GM19397 (cell line): Measurements from ENCODE around the gene UNC50.
"Not testable (repeated sequence)": the region's sequence is repeated elsewhere in the genome, so short reads cannot be mapped to it uniquely, and the experiment has no call there.

Source experiments
- ATAC-seq: cut with Tn5 transposase; IDR thresholded peaks from one replicate; pipeline ENCODE4 v1.9.1; 2021; ENCODE audit warnings: mild to moderate bottlenecking, moderate library complexity; ENCODE audit not compliant: unreplicated experiment

Gene UNC50

GRCh38 chr2:98573426-98573825, 35.0 kb upstream of the UNC50 start:
- ATAC-seq, result no peak

- no peak for ATAC-seq
Measured at GRCh38 chr2:98576666-98577312, 31.6 kb upstream of the UNC50 start.

GRCh38 chr2:98577313-98577712, 31.1 kb upstream of the UNC50 start:
- ATAC-seq, result no peak

- ATAC-seq, result no peak
Measured at GRCh38 chr2:98578231-98578630, 30.2 kb upstream of the UNC50 start.

GRCh38 chr2:98579926-98580325, 28.5 kb upstream of the UNC50 start:
- ATAC-seq, result no peak

GRCh38 chr2:98580656-98581284, 27.6 kb upstream of the UNC50 start:
- ATAC-seq, result no peak

GRCh38 chr2:98582523-98582922, 25.9 kb upstream of the UNC50 start:
- no peak for ATAC-seq

- no peak for ATAC-seq
Measured at GRCh38 chr2:98583276-98583675, 25.1 kb upstream of the UNC50 start.

- ATAC-seq, result no peak
Measured at GRCh38 chr2:98583816-98584618, 24.4 kb upstream of the UNC50 start.

GRCh38 chr2:98585386-98585785, 23.0 kb upstream of the UNC50 start:
- ATAC-seq, result no peak

GRCh38 chr2:98586551-98587140, 21.7 kb upstream of the UNC50 start:
- no peak for ATAC-seq

- no peak for ATAC-seq
Measured at GRCh38 chr2:98588880-98589431, 19.4 kb upstream of the UNC50 start.

GRCh38 chr2:98589489-98589888, 18.9 kb upstream of the UNC50 start:
- no peak for ATAC-seq

- ATAC-seq, result no peak
Measured at GRCh38 chr2:98592565-98592964, 15.8 kb upstream of the UNC50 start.

- ATAC-seq, result not testable (repeated sequence)
Measured at GRCh38 chr2:98594665-98595064, 13.7 kb upstream of the UNC50 start.

- no peak for ATAC-seq
Measured at GRCh38 chr2:98598781-98599428, 9.5 kb upstream of the UNC50 start.

GRCh38 chr2:98601532-98602132, 6.8 kb upstream of the UNC50 start:
- no peak for ATAC-seq

- no peak for ATAC-seq
Measured at GRCh38 chr2:98604547-98604946, 3.8 kb upstream of the UNC50 start.

- ATAC-seq, result no peak
Measured at GRCh38 chr2:98605076-98605475, 3.3 kb upstream of the UNC50 start.

- no peak for ATAC-seq
Measured at GRCh38 chr2:98606431-98606830, 2.0 kb upstream of the UNC50 start.
